Jurkat, Clone E6-1 (cell line): ENCODE measurements around the gene FGFR4.
A peak's percentile ranks its signal among the peaks of the same experiment; 100 is the strongest.

ENCODE experiments used
- DNase-seq: peaks from one replicate; pipeline ENCODE4 v3.0.0-alpha.2; 2011; ENCODE audit warnings: low read depth, low spot score
- H3K4me3 ChIP-seq: 2 replicates; pipeline ENCODE4 v1.5.1; 2011; ENCODE audit warnings: mild to moderate bottlenecking, low read length, control low read depth, moderate library complexity

The FGFR4 gene

DNA sequence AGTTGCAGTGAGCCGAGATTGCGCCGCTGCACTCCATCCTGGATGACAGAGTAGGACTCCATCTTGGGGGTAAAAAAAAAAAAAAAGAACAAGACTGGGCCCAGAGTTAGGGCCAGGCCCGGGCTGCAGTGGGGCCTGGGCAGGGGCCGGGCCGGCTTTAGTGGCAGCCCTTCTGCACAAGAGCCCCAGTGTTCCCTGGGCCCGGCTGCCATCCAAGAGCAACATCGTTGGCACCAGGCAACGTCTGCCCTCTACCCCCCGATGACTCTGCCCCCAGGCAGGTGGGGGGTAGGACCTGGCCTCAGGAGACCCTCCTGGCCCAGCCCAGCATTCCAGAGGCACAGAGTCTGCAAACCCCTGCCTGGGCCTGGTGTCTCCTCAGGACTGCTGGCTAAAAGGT is 4.9 kb upstream of the FGFR4 start:
- DNase-seq = no peak
- H3K4me3 ChIP-seq = no peak overlapping the region

GRCh38 chr5:177083357-177083756 is 3.4 kb upstream of the FGFR4 start:
- DNase-seq = no peak
- H3K4me3 ChIP-seq = no peak overlapping the region

DNA sequence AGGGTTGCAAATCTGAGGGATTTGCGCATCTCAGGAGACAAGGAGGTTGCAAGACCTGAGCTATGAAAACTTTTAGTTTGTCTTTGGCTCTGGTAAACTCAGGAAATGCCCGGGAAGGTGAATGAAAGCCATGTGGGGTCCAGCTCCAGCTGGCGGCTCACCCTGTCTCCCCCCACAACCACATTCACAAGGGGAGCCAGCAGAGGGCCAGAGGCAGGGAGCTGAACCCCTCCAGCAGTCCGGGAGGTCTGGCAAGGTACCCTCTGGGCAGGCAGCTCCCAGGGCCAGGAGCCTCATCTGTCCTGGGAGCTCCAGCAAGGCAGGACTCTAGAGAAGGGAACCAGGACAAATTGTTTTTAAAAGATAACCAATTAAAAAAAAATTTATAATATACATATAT is 2.5 kb upstream of the FGFR4 start:
- no peak for DNase-seq
- no peak overlapping the region for H3K4me3 ChIP-seq

DNA sequence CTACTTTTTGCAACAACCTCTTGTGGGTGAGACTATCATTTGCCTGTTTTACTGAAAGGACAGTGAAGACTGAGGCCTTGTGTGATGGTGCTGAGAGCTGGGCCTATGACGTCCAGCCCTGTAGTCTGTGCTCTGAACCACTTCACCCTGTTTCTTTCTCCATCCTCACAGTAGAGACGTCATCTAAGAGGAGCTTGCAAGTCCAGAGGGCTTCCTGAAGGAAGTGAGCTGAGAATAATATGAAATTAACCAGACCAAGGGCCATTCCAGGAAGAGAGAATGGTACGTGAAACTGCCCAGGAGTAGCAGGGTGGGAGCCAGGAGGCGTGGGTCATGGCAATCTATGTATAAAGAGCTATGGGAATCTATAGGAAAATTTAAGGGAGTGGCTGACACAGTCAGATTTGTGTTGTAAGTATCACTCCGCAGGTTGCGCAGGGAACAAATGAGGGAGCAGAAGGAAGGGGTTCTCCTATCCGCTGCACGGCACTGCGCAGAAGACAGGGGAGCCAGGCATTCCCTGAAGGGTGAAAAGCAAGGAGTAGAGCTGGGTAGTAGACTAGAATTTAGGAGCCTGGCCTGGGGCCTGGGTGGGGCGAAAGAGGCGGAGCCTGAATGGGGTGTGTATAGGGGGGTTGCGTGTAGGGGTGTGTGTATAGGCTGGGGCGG is 596 bp upstream of the FGFR4 start:
- H3K4me3 ChIP-seq = no peak overlapping the region
- DNase-seq = no peak

- peak overlapping the region; percentile 49 for H3K4me3 ChIP-seq
- DNase-seq = no peak
Observed at GRCh38 chr5:177087398-177088005, 787 bp downstream of the FGFR4 start.

DNA sequence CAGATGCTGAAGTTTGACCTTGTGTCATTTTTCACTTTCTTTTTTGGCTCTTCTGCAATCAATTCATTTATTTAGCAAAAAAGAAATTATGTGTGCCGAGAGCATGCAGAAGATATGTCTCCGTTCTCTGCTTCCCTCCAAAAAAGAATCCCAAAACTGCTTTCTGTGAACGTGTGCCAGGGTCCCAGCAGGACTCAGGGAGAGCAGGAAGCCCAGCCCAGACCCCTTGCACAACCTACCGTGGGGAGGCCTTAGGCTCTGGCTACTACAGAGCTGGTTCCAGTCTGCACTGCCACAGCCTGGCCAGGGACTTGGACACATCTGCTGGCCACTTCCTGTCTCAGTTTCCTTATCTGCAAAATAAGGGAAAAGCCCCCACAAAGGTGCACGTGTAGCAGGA is 2.4 kb downstream of the FGFR4 start:
- DNase-seq = no peak
- no peak overlapping the region for H3K4me3 ChIP-seq

- DNase-seq = no peak
- no peak overlapping the region for H3K4me3 ChIP-seq
Observed at GRCh38 chr5:177089825-177090641, 3.3 kb downstream of the FGFR4 start.

DNA sequence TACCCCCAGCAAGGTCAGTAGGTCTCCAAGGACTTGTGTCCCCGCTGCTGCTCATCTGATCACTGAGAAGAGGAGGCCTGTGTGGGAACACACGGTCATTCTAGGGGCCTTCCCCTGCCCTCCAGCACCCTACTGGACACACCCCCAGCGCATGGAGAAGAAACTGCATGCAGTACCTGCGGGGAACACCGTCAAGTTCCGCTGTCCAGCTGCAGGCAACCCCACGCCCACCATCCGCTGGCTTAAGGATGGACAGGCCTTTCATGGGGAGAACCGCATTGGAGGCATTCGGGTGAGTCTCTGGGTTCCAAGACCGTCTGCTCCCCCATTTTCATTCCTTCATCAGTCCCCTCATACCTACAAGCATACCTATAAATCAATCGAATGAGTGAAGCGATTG is 4.1 kb downstream of the FGFR4 start:
- no peak for DNase-seq
- no peak overlapping the region for H3K4me3 ChIP-seq

DNA sequence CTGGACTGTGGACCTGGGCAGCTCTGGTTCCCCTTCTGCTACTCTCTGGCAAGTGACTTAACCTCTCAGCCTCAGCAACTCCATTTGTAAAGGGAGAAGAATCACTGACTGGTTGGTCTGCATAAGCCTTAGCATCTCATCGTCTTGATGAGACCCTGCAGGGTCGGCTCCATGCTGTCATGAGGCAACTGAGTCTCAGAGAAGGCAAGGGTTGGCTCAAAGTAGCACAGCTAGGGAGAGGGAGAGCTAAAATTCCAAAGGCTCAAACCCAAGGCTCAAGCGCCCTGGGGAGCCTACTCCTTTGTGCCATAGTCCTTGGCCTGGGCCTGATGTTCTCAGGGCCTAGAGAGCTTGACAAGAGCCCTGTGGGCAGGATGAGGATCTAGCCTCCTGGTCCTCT is 4.5 kb downstream of the FGFR4 start:
- no peak for DNase-seq
- H3K4me3 ChIP-seq = no peak overlapping the region

DNA sequence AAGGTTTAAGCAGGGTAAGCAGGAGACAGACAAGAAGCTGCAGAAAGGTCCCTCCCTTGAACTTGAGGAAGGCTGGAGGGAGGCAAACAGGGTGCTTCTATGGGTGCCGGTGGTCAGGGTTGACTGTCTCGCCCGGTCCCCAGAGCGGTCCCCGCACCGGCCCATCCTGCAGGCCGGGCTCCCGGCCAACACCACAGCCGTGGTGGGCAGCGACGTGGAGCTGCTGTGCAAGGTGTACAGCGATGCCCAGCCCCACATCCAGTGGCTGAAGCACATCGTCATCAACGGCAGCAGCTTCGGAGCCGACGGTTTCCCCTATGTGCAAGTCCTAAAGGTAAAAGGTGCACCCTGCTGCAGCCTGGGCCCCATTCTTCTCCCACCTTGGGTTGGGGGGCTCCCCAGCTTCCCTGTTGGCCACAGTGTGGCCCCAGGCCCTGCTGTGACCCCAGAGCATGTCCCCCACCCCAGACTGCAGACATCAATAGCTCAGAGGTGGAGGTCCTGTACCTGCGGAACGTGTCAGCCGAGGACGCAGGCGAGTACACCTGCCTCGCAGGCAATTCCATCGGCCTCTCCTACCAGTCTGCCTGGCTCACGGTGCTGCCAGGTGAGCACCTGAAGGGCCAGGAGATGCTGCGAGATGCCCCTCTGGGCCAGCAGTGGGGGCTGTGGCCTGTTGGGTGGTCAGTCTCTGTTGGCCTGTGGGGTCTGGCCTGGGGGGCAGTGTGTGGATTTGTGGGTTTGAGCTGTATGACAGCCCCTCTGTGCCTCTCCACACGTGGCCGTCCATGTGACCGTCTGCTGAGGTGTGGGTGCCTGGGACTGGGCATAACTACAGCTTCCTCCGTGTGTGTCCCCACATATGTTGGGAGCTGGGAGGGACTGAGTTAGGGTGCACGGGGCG is 5.7 kb downstream of the FGFR4 start:
- DNase-seq = no peak
- H3K4me3 ChIP-seq = no peak overlapping the region

DNA sequence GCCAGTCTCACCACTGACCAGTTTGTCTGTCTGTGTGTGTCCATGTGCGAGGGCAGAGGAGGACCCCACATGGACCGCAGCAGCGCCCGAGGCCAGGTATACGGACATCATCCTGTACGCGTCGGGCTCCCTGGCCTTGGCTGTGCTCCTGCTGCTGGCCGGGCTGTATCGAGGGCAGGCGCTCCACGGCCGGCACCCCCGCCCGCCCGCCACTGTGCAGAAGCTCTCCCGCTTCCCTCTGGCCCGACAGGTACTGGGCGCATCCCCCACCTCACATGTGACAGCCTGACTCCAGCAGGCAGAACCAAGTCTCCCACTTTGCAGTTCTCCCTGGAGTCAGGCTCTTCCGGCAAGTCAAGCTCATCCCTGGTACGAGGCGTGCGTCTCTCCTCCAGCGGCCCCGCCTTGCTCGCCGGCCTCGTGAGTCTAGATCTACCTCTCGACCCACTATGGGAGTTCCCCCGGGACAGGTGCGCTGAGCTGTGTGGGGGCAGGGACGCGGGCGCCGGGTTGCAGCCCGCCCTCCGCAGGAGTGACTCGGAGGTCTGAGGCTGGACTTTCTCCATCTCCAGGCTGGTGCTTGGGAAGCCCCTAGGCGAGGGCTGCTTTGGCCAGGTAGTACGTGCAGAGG is 6.5 kb downstream of the FGFR4 start:
- H3K4me3 ChIP-seq = no peak overlapping the region
- DNase-seq = no peak

- DNase-seq = no peak
- no peak overlapping the region for H3K4me3 ChIP-seq
Observed at GRCh38 chr5:177093803-177094202, 7.1 kb downstream of the FGFR4 start.

DNA sequence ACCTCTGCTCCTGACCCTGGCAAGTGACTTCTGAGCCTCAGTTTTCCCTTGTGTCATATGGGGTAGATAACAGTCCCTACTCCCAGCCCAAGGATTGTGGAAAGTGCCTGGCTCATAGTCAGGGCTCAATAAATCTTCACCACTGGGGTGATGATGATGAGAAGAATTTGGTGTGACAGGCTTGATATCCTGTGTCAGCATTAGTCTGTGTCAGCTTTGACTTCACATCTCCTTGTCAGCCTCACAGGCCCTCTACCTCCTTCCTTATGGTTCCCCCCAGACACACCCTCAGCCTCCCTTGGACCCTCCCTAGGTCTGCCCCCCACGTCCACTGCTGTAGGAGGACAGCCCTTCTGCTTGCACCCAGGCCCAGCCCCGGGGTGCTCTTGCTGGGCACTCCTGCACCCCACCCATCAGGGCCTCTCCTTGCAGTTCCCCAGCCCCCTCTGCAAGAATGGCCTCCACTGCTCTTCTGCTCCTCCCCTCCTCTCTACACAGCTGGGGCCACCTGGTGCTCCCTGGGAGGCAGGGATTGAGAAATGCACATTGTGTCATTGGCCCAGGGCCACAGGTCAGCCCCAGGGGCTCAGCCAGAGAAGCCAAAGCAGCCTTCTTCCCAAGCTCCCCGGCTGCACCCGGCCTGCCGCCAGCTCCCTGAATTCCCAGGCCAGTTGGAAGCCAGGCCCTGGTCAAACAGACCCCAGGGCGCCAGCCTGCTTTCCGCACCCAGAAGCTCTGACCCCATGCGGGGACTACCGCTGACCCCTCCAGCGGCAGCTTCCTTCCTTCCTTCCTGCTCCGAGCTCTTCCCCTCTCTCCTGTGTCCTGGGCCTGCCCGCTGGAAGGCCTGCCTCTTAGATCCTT is 7.7 kb downstream of the FGFR4 start:
- H3K4me3 ChIP-seq = no peak overlapping the region
- DNase-seq = no peak

DNA sequence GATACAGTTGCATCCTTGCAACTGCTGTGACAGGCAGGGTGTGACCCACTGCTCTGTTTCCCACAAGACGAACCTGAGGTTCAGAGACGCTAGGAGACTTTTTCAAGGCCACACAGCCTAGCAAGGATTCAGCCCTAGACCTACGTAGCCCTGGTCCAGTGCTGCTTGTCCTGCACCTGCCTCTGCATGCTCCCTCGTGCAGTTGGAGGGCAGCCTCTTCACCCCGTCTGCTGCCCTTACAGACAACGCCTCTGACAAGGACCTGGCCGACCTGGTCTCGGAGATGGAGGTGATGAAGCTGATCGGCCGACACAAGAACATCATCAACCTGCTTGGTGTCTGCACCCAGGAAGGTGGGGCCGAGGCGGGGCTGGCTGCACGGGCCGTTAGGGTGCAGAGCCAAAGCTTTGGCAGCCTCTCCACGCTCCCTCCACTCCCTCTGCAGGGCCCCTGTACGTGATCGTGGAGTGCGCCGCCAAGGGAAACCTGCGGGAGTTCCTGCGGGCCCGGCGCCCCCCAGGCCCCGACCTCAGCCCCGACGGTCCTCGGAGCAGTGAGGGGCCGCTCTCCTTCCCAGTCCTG is 8.5 kb downstream of the FGFR4 start:
- no peak overlapping the region for H3K4me3 ChIP-seq
- no peak for DNase-seq

- H3K4me3 ChIP-seq = no peak overlapping the region
- no peak for DNase-seq
Observed at GRCh38 chr5:177096162-177097015, 9.7 kb downstream of the FGFR4 start.

- DNase-seq = no peak
- H3K4me3 ChIP-seq = no peak overlapping the region
Observed at GRCh38 chr5:177097016-177097985, 10.6 kb downstream of the FGFR4 start.
